ENCODE results near the gene NUP133. TPM values are rescaled to one million over a fixed set of nuclear protein-coding genes. Genes with fewer than 3 reads are reported as not detected.
"Not testable (repeated sequence)": the region's sequence is repeated elsewhere in the genome, so short reads cannot be mapped to it uniquely, and the experiment has no call there.

The NUP133 gene
- total RNA-seq, 1 donor from 2014 or later: 47.5 TPM

DNA sequence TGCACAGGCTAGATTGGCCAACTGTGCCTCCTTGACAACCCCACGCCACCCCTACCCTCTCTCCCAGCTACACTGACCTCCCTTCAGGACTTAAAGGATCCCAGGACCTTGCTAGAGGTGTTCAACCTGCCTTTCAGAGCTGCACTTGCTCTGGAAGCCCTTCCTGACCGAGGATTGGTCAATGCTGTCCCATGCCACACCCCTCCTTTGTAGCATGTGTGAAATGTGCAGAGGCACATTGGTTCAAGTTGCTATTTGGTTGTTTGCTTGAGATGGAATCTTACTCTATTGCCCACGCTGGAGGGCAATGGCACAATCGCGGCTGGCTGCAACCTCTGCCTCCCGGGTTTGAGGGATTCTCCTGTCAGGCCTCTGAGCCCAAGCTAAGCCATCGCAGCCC is 96.1 kb downstream of the NUP133 start:
- DNase-seq (ENCODE audit: low read depth): no peak

GRCh38 chr1:229411434-229412055 is 96.6 kb downstream of the NUP133 start:
- no peak for DNase-seq (ENCODE audit: low read depth)

DNA sequence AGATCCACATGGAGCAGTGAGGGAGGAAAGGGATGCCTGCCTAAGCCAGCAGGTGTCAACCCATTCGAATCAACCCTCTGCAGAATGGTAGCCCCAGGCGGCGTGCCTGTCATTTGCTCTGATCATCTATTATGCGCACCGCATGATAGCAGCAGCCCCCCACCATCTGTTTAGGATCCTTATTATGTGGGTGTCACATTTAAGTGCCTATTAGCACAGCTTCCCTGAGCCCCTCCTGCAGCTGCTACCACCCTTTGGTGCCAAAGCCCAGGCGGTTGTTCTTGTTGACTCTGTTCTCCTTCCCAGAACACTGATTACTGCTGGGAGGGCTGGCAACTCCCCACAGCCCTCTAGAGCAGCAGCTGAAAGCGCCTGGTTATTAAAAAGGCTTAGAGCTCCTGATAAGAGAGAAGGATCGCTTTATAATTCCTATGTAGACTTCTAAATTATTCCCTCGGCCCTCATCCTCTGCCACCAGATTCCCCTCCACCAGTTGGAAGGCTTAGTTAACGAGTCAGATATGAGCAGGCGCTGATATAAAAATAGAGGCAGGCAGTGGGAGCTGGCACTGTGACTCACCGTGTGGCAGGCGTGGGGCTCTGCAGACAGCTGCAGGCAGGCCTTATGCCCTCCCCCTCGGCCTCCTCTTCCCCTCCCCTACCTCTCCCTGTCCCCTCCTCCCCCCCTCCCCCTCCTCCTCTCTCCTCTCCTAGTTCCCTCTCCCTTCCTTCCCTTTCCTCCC is 97.3 kb downstream of the NUP133 start:
- peak; percentile 52 for DNase-seq (ENCODE audit: low read depth)

DNA sequence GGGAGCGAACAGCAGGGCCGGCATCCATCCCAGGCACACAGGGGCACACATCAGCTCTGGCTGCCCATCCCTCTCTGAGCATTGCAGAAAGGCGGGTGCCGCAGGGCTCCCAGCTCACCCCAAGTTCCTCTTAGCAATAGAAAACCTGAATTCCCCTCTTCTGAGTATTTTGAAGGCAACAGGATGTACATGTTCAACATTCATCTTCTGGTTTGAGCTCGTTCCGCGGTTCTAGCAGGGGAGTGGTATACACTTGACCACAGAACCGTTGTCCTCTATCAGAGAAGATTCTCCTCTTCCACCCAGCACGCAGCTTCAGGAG is 97.8 kb downstream of the NUP133 start:
- no peak for DNase-seq (ENCODE audit: low read depth)

- no peak for DNase-seq (ENCODE audit: low read depth)
These were observed 98.3 kb downstream of the NUP133 start for GRCh38 chr1:229409616-229410369.

DNA sequence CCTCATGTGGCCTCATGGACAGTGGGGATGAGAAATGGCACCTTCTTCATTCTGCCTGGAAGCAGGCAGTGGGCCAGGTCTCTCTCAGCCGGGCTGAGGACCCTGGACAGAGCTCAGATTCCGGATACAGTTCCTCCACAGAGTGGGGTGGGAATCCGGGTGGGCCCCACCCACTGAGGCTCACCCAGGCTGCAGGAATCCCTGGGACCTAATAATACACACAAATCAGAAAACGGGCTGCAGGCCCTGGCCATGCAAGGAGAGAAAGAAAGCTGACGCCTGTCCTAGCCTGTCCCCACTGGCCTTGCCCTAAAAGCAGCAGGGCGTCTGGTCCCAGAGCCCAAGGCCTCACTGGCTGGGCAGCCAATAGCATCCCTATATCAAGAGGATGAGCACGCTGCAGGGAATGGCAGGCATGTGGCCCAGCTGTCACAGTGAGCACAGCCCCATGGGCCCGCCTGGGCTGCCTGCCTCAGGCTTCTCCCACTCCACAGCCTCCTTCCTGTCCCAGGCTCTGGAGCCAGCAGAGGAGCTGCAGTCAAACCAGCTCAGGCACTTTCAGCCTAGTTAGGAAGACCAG is 99.6 kb downstream of the NUP133 start:
- no peak for DNase-seq (ENCODE audit: low read depth)

DNA sequence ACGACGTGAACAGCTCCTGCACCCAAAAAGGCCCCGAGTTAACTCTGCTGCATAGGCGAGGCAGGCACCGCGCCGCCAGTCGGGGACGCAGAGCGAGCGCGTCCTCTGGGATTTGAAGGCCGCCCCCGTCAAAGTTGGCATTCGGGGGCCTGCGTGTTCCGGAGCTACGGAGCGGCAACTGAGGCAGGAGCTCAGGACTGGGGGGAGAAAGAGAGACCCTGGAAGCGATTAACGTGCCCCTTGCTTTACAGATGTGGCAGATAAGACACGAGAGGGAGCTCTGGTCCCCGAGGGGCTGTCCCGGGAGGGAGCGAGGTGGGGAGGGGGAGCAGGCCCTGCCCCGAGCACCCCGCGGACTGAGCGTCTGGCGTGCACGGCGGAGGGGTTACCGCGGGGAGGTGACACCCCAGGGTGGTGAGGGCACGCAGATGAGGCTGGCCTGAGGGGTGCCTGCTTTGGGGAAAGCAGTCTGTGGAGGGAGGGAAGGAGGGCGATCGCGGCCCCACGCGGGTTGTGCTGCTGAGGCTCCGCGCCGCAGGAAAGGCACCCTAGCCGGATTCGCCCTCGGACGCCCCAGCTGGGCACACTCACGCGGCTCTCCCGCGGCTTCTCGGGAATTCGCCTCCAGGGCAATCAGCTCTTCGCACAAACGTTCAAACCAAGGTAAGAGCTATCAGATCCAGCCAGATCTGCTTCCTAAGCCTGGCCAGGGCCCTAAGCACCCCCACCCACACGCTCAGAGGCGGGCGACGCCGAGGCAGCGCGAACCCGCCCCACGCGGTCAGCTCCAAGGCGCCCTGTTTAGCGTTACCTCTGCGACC is 100.7 kb downstream of the NUP133 start:
- no peak for DNase-seq (ENCODE audit: low read depth)

DNA sequence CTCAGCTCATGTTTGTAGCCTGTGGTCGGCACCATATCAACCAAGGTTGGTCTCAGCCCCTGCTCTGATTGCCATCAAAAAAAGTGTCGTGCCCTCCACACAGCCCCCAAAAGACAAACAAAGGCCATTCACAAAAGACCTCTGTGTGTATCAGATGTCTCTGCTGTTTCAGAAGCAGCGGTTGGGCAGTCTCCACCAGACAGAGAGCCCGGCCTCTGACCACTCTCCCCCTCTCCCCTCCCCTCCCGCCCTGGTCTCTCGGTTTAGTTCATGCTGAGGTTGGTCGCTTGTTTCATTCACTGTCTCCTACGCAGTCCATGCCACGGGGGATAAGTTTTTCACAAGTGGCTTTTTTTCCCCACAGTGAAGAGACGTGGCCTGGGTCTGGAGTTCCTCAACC is 101.3 kb downstream of the NUP133 start:
- no peak for DNase-seq (ENCODE audit: low read depth)

DNA sequence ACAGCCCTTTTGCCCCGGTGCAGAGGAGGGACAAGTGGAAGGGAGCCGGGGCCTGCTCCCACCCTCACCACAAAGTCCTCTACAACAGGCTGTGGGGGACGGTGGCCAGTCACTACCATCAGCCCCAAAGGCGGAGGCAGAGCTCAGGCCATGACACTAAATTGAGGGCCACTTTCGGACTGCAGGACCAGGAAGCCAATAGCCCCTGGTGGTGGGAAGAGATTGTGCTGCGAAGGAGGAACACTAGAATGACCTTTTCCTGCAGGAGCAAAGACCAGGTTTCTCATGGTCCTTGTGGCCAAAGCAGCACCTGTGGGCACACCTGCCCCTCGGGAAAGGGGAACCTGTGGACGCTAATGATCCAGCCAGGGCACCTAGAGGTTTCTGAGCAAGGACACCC is 104.6 kb downstream of the NUP133 start:
- no peak for DNase-seq (ENCODE audit: low read depth)

DNA sequence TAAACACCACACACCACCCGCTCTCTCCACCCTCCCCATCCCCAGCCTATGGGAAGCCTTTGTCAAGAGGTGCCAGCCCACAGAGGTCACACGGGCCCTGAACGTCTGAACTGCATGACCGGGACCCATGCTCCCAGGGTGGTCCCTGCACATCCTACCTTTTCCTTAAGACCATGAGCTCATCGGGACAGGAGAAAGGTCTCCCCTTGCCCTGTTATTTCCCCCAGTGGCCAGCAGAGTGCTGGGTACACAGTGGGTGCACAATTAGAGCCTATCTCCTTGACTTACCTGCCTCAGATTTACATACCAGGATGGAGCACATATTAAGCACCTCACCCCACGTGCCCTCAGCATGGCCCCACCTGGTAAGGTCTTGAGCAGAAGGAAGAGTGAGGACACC is 105.1 kb downstream of the NUP133 start:
- DNase-seq (ENCODE audit: low read depth): no peak

DNA sequence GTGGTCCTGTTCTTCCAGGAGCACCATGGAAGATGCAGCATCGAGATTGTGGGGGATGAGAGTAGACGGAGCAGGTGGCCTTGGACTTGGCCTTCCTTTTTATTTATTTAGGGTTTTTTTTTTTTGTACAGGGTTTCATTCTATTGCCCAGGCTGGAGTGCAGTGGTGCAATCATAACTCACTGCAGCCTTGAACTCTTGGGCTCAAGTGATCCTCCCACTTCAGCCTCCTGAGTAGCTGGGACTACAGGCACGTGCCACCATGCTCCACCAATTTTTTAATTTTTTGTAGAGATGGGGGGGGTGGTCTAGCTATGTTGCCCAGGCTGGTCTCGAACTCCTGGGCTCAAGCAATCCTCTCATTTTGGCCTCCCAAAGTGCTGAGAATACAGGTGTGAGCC is 105.8 kb downstream of the NUP133 start:
- not testable (repeated sequence) for DNase-seq (ENCODE audit: low read depth)

- no peak for DNase-seq (ENCODE audit: low read depth)
These were observed 110.4 kb downstream of the NUP133 start for GRCh38 chr1:229397762-229398161.

DNA sequence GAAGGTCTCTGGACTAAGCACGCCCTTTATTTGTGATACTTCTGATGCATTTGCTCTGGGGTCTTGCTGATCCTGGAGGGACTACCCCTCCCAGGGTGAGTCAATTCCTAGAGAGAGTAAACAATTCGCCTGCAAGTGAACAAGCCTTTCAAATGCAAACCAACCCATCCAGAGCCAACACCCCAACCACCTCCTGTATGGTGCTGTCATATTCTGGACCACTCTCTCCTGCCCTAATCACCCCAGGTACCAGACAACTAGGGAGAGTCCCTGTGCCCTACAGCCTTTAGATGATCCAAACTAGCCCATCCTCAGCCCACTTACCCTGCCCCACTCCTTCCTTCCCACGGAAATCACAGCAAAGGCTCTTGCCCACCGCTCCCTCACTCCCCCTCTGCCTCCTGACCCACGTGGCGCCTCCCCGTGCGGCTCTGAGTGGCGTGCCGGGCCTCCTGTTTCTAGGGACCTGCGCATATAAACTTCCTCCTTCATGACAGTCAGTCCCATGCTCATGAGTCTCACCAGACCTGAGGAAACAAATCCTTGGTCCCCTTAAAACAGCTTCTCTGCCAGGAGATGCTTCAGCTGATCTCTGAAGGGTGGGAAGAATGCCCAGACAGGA is 111.4 kb downstream of the NUP133 start:
- no peak for DNase-seq (ENCODE audit: low read depth)

GRCh38 chr1:229394517-229394916 is 113.6 kb downstream of the NUP133 start:
- not testable (repeated sequence) for DNase-seq (ENCODE audit: low read depth)

DNA sequence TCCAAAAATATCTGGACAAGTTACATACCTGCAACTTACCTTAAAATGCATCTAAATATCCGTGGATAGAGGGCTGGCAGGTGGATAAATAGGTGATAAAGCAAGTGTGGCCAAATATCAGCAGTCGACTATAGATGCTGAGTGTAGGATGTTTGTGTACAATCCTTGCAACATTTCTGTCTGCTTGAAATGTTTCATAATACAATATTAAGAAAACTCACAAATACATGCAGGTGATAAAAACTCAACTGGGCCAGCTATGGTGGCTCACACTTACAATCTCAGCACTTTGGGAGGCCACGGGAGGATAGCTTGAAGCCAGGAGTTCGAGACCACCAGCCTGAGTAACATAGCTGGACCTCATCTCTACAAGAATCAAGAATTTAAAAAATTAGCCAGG is 115.2 kb downstream of the NUP133 start:
- no peak for DNase-seq (ENCODE audit: low read depth)

Other genes with a start within 250 kb of the NUP133 start
- gene RAB4A, start 237.2 kb downstream of the NUP133 start, total RNA-seq: 19.1 and 41.0 TPM in 2 replicates
- 5.5 and 5.6 TPM in 2 replicates for gene CCSAP, start 165.3 kb downstream of the NUP133 start, total RNA-seq
- 0.10 TPM in 1 of 2 replicates, not detected in the other for gene ACTA1, start 74.2 kb downstream of the NUP133 start, total RNA-seq
- gene ABCB10, start 50.4 kb upstream of the NUP133 start, total RNA-seq: 16.4 and 21.7 TPM in 2 replicates
- gene TAF5L, start 117.8 kb upstream of the NUP133 start, total RNA-seq: 15.7 and 24.8 TPM in 2 replicates
- gene URB2, start 117.9 kb upstream of the NUP133 start, total RNA-seq: 13.4 and 15.6 TPM in 2 replicates